Prostate gland (tissue), 2 donors: ENCODE results near the gene C5orf24.
"Not testable (repeated sequence)": the region's sequence is repeated elsewhere in the genome, so short reads cannot be mapped to it uniquely, and the experiment has no call there.

Source experiments
- POLR2A ChIP-seq: fragments of 450-650 bp; IDR thresholded peaks from one replicate; pipeline ENCODE4 v1.6.1; 2016; ENCODE audit warnings: antibody characterized with exemption, mild to moderate bottlenecking
- POLR2AphosphoS5 ChIP-seq: sonication (generic); formaldehyde crosslinking; IDR thresholded peaks from one replicate; pipeline ENCODE4 v1.6.1; 2017; ENCODE audit warnings: antibody characterized with exemption
- TF ChIP-seq, protein P1 (sequence below), 4 experiments: fragments of 200-600 bp in 2 of 4; fragments of 450-650 bp in 2 of 4; sonication (generic) in 2 of 4; IDR thresholded peaks; 1 replicate in 3 of 4; 2 replicates in 1 of 4; pipeline ENCODE4 v1.5.1; 2016 to 2019; ENCODE audit warnings: antibody characterized with exemption in 4 of 4, mild to moderate bottlenecking in 2 of 4, moderate library complexity in 2 of 4

GRCh38 chr5:134856465-134856864, 10.7 kb downstream of the C5orf24 start:
- TF ChIP-seq, protein P1, sequence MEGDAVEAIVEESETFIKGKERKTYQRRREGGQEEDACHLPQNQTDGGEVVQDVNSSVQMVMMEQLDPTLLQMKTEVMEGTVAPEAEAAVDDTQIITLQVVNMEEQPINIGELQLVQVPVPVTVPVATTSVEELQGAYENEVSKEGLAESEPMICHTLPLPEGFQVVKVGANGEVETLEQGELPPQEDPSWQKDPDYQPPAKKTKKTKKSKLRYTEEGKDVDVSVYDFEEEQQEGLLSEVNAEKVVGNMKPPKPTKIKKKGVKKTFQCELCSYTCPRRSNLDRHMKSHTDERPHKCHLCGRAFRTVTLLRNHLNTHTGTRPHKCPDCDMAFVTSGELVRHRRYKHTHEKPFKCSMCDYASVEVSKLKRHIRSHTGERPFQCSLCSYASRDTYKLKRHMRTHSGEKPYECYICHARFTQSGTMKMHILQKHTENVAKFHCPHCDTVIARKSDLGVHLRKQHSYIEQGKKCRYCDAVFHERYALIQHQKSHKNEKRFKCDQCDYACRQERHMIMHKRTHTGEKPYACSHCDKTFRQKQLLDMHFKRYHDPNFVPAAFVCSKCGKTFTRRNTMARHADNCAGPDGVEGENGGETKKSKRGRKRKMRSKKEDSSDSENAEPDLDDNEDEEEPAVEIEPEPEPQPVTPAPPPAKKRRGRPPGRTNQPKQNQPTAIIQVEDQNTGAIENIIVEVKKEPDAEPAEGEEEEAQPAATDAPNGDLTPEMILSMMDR (IDR thresholded peaks at IDR 0.05), result not testable (repeated sequence)
- not testable (repeated sequence) for TF ChIP-seq POLR2A, POLR2AphosphoS5
